Measurements from ENCODE around the gene LARP4. TPM values are rescaled to one million over a fixed set of nuclear protein-coding genes. Genes with fewer than 3 reads are reported as not detected.
A peak's percentile ranks its signal among the peaks of the same experiment; 100 is the strongest.
"Not testable (repeated sequence)": the region's sequence is repeated elsewhere in the genome, so short reads cannot be mapped to it uniquely, and the experiment has no call there.

The LARP4 gene
- 10 to 100 TPM; 59.2 to 60.1 TPM for total RNA-seq

DNA sequence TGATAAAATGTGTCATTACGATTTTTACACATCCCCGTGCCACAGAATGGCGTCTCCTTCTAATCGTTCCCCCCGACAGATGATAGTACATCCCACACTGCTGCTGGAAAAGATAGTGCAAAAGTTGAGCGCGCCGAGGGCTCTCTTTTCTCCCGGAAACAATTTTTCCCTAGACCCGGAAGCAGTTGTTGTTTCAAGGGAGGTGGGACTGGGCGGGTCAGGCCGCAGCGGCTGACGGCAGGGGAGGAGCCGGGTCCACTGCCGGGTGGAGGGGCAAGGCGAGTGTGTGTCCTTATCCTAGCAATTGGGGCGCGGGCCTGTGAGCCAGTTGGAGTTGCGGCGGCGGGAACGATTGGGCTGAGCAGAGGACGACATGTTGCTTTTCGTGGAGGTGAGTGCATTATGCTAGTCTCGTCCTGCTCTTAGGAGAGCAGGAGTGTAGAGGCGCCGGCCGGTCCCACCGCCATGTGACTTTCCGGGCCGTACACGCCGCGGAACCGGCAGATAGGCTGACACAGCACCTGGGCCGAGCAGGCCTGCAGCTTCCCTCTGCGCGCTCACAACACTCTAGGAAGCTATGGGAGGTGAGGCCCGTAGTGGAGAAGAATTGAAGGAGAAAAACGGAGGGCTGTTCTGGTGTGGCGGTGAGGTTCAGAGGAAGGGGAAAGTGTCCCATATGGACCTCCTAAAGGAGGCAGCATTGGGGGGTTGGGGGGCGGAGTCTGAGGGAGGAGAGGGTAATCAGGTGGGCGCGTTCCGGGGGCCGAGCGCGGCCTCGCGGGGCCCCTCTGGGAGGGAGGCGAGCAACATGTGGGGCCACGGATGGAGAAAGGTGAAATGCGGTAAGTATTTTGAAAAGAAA, at the start of gene LARP4:
LARP4 (plus strand) TSS at position 248 of the 862 bp plus-strand sequence; CDS start at position 374, 126 bp downstream.
- peak within 1 kb of the TSS; percentile 91 for H3K27ac Mint-ChIP-seq
- peaks cover 9% of the 10 kb centered on the region for H3K36me3 Mint-ChIP-seq (ENCODE audit: low read depth)
- ATAC-seq (peak; percentile 97), DNase-seq (peak; percentile 95)
- H3K9me3 Mint-ChIP-seq (ENCODE audit: insufficient read depth) = no peaks in the 10 kb centered on the region
- H3K4me1 Mint-ChIP-seq (ENCODE audit: low read depth) = peaks cover 23% of the 10 kb centered on the region
- peaks cover 3% of the 10 kb centered on the region for H3K27me3 Mint-ChIP-seq (ENCODE audit: low read depth)
- ChIA-PET POLR2A (interaction anchor here (1.3 to 1.8 kb wide), 2 partner anchors 180 to 316 kb away, joined by 4 to 5 read pairs; partner anchors contain the start of gene SMARCD1), CTCF (no interaction called here)
- peak within 1 kb of the TSS; percentile 95 for H3K4me3 Mint-ChIP-seq

- Mint-ChIP-seq H3K9me3 (ENCODE audit: insufficient read depth) (no peaks in the 10 kb centered on the region), H3K27me3 (ENCODE audit: low read depth) (no peaks in the 10 kb centered on the region), H3K36me3 (ENCODE audit: low read depth) (no peaks in the 10 kb centered on the region), H3K4me3 (no peak overlapping the region), H3K27ac (no peak overlapping the region), H3K4me1 (ENCODE audit: low read depth) (peaks cover 3% of the 10 kb centered on the region)
- ChIA-PET CTCF (no interaction called here), POLR2A (no interaction called here)
- DNase-seq (no peak), ATAC-seq (no peak)
These were observed 49.3 kb upstream of the LARP4 start for GRCh38 chr12:50351120-50352043.

DNA sequence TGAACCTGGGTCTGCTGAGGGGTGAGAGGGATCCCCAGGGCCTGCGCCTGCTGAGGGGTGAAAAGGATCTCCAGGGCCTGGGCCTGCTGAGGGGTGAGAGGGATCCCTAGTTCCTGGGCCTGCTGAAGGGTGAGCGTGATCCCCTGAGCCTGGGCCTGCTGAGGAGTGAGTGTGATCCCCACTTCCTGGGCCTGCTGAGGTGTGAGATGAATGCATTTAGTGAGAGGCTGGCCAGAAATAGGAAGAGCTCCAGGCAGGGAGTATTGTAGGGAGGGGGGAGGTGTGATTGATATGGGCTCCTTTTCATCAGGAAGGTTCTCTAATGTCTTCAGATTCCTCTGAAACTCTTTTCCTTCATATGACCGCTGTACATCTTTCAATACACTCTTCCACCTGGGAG, 47.3 kb upstream of the LARP4 start:
- Mint-ChIP-seq H3K27me3 (ENCODE audit: low read depth) (no peaks in the 10 kb centered on the region), H3K4me1 (ENCODE audit: low read depth) (peaks cover 3% of the 10 kb centered on the region), H3K9me3 (ENCODE audit: insufficient read depth) (no peaks in the 10 kb centered on the region), H3K36me3 (ENCODE audit: low read depth) (no peaks in the 10 kb centered on the region), H3K4me3 (no peak overlapping the region), H3K27ac (no peak overlapping the region)
- no peak for ATAC-seq
- ChIA-PET CTCF (no interaction called here), POLR2A (no interaction called here)
- DNase-seq = no peak

DNA sequence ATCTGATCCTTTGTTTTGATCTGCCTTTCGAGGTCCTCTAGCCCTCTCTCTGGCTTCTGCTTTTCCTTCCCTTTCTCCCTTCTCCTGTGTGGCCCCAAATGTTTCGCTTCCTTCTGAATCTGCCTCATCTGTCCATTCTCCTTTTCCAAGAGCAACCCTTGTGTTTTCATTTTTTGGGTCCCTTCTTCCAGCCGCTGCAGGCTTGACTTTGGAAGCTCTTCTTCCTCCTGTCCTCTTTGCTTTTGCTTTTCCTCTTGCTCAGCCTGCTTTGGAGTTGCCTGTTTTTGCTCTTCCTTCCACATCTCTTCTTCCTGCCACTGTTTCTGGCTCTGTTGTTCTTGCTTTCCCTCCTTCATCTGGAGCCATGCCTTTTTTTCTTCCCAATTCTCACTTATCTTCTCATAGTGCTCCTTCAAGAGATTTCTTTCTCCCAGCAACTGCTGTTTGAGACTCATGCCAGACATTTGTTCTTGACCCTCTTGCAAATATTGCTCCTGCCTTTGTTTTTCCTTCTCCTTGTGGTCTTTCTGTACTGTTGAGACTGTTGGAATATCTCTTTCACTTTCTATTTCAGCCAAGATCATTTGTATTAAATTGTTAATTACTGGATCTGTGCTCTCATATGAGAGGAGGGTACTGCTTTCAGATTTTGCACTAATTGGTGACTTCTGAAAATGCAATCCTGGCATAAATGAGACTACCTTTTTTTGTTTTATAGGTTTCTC, 46.7 kb upstream of the LARP4 start:
- peaks cover 3% of the 10 kb centered on the region for H3K4me1 Mint-ChIP-seq (ENCODE audit: low read depth)
- no peaks in the 10 kb centered on the region for H3K27me3 Mint-ChIP-seq (ENCODE audit: low read depth)
- ChIA-PET POLR2A (no interaction called here), CTCF (no interaction called here)
- H3K4me3 Mint-ChIP-seq = no peak overlapping the region
- H3K36me3 Mint-ChIP-seq (ENCODE audit: low read depth) = no peaks in the 10 kb centered on the region
- DNase-seq (no peak), ATAC-seq (no peak)
- no peak overlapping the region for H3K27ac Mint-ChIP-seq
- H3K9me3 Mint-ChIP-seq (ENCODE audit: insufficient read depth) = no peaks in the 10 kb centered on the region

- Mint-ChIP-seq H3K27me3 (ENCODE audit: low read depth) (no peaks in the 10 kb centered on the region), H3K36me3 (ENCODE audit: low read depth) (no peaks in the 10 kb centered on the region), H3K27ac (no peak overlapping the region), H3K4me3 (no peak overlapping the region), H3K4me1 (ENCODE audit: low read depth) (peaks cover 3% of the 10 kb centered on the region), H3K9me3 (ENCODE audit: insufficient read depth) (no peaks in the 10 kb centered on the region)
- POLR2A ChIA-PET = no interaction called here
- CTCF ChIA-PET = no interaction called here
- no peak for DNase-seq
- no peak for ATAC-seq
These were observed 45.8 kb upstream of the LARP4 start for GRCh38 chr12:50354908-50355307.

DNA sequence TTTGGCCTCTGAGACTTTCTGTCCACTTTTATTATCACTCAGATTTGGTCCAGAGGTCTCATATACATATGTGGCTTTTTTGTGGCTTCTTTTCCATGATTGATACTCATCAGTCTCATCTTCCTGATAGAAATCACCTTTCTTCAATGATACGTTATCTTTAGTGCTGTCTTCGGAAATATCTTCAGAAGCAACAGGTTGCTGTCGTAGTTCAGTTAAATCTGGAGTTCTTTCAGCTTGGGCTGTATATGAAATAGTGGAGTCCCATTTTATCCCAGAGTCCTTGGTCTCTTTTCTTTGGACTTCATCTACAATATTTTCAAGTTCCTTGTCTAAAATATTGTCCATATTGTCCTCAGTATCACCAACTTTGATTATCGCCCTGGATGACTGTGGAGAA, 45.3 kb upstream of the LARP4 start:
- no peaks in the 10 kb centered on the region for H3K27me3 Mint-ChIP-seq (ENCODE audit: low read depth)
- no peak for ATAC-seq
- ChIA-PET POLR2A (no interaction called here), CTCF (no interaction called here)
- no peaks in the 10 kb centered on the region for H3K36me3 Mint-ChIP-seq (ENCODE audit: low read depth)
- peaks cover 3% of the 10 kb centered on the region for H3K4me1 Mint-ChIP-seq (ENCODE audit: low read depth)
- no peak overlapping the region for H3K27ac Mint-ChIP-seq
- no peaks in the 10 kb centered on the region for H3K9me3 Mint-ChIP-seq (ENCODE audit: insufficient read depth)
- H3K4me3 Mint-ChIP-seq = no peak overlapping the region
- no peak for DNase-seq

GRCh38 chr12:50362671-50363070, 38.0 kb upstream of the LARP4 start:
- peaks cover 2% of the 10 kb centered on the region for H3K27me3 Mint-ChIP-seq (ENCODE audit: low read depth)
- no peak overlapping the region for H3K27ac Mint-ChIP-seq
- no peak overlapping the region for H3K4me3 Mint-ChIP-seq
- POLR2A ChIA-PET = no interaction called here
- H3K36me3 Mint-ChIP-seq (ENCODE audit: low read depth) = no peaks in the 10 kb centered on the region
- H3K4me1 Mint-ChIP-seq (ENCODE audit: low read depth) = no peaks in the 10 kb centered on the region
- no peaks in the 10 kb centered on the region for H3K9me3 Mint-ChIP-seq (ENCODE audit: insufficient read depth)
- CTCF ChIA-PET = no interaction called here
- DNase-seq (no peak), ATAC-seq (no peak)

DNA sequence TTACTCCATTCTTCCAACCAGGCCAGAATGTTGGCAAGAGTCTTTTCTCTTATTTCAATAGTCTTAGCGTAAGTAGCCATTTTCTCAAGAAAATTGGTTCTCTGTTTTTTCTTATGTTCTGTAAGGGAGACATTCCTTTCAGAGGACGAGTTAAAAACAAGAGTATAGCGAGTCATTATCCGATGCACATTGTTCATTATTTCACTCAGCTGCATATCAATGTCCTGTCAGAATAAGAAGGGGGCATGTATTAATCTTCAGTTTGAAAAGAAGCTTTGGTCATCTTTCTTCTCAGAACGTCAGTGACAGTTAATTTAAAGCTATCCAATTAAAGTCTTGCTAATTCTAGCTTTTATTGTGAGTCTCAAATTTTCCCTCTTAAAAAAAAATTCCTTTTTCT, 37.5 kb upstream of the LARP4 start:
- Mint-ChIP-seq H3K27me3 (ENCODE audit: low read depth) (peaks cover 2% of the 10 kb centered on the region), H3K27ac (no peak overlapping the region), H3K9me3 (ENCODE audit: insufficient read depth) (no peaks in the 10 kb centered on the region), H3K4me1 (ENCODE audit: low read depth) (no peaks in the 10 kb centered on the region), H3K4me3 (no peak overlapping the region), H3K36me3 (ENCODE audit: low read depth) (no peaks in the 10 kb centered on the region)
- no peak for ATAC-seq
- CTCF ChIA-PET = no interaction called here
- POLR2A ChIA-PET = no interaction called here
- no peak for DNase-seq

GRCh38 chr12:50365709-50366406, 34.8 kb upstream of the LARP4 start:
- H3K4me3 Mint-ChIP-seq = no peak overlapping the region

GRCh38 chr12:50370672-50371071, 30.0 kb upstream of the LARP4 start:
- H3K4me1 Mint-ChIP-seq (ENCODE audit: low read depth); H3K36me3 Mint-ChIP-seq (ENCODE audit: low read depth); POLR2A ChIA-PET; H3K27me3 Mint-ChIP-seq (ENCODE audit: low read depth); H3K9me3 Mint-ChIP-seq (ENCODE audit: insufficient read depth); ATAC-seq; H3K4me3 Mint-ChIP-seq; DNase-seq; H3K27ac Mint-ChIP-seq; CTCF ChIA-PET: not testable (repeated sequence)

More at GRCh38 chr12:50365709-50366406, 34.8 kb upstream of the LARP4 start:
- ATAC-seq (no peak), DNase-seq (no peak)
- ChIA-PET POLR2A (no interaction called here), CTCF (interaction anchor here (0.6 kb wide), 1 partner anchor 988 kb away, joined by 3 read pairs; no protein-coding TSS in a partner anchor)
- H3K36me3 Mint-ChIP-seq (ENCODE audit: low read depth) = no peaks in the 10 kb centered on the region
- no peaks in the 10 kb centered on the region for H3K4me1 Mint-ChIP-seq (ENCODE audit: low read depth)
- H3K9me3 Mint-ChIP-seq (ENCODE audit: insufficient read depth) = no peaks in the 10 kb centered on the region
- H3K27ac Mint-ChIP-seq = no peak overlapping the region
- H3K27me3 Mint-ChIP-seq (ENCODE audit: low read depth) = peaks cover 2% of the 10 kb centered on the region

DNA sequence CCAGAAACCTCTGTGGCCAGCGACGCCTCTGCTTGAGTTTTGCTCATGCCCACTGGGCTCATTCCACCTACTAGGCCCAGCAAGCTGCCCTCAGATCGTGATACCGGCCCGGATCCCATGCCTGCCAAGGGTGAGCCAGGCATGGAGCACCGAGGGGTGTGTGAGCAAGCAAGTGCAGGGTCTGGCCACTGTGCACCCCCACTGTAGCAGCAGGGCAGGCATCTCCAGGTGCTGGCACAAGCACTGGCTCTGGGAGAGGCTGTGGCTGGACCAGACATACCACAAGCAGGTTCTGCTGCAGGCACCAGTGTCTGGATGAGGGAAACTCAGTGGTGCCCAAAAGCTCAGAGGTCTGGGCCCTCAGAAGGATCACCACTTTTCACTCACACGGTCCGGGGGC, 24.9 kb upstream of the LARP4 start:
- H3K9me3 Mint-ChIP-seq (ENCODE audit: insufficient read depth) = no peaks in the 10 kb centered on the region
- no peaks in the 10 kb centered on the region for H3K4me1 Mint-ChIP-seq (ENCODE audit: low read depth)
- H3K36me3 Mint-ChIP-seq (ENCODE audit: low read depth) = no peaks in the 10 kb centered on the region
- CTCF ChIA-PET = no interaction called here
- POLR2A ChIA-PET = no interaction called here
- H3K4me3 Mint-ChIP-seq = no peak overlapping the region
- no peak for ATAC-seq
- H3K27ac Mint-ChIP-seq = no peak overlapping the region
- no peaks in the 10 kb centered on the region for H3K27me3 Mint-ChIP-seq (ENCODE audit: low read depth)
- no peak for DNase-seq

All from activated CD8-positive, alpha-beta T cell treated with anti-CD3 and anti-CD28 coated beads, Interleukin-2, amount 10 ng/mL, durations not matched to agents 7 days and 5 days (primary cell).